ENCODE data around the gene ETFA.
"Not testable (repeated sequence)": the region's sequence is repeated elsewhere in the genome, so short reads cannot be mapped to it uniquely, and the experiment has no call there.

The ETFA gene

DNA sequence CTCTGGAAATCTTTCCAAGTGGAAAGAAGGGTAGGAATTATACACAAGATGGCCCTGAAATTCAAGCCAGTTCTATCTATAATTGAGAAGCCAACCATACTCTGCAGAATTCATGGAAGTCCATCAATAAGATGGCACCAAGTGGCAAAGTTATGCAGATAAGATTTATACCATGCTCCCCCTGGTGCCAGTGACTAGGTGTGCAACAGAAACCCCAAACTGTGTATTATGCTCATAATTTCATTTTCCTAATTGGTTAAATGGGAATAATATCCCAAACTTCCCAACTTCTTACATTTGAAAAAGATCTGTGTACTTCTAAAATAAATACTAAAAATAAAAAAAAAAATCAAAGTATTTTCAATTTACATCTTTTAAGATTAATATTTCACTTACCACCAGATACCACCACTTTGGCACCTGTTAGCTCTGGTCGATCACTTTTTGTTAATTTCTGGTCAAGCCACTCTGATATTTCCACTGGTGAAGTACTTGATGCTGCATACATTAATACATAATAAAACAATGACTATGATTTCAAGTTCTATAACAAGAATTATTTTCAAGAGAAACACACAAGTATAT, 25.9 kb downstream of the ETFA start:
- DNase-seq (ENCODE audit: insufficient read length, low spot score) (peak; percentile 20), FAIRE-seq (no peak)

- DNase-seq (ENCODE audit: insufficient read length, low spot score) (no peak), FAIRE-seq (no peak)
Observed at GRCh38 chr15:76282465-76282864, 28.8 kb downstream of the ETFA start.

DNA sequence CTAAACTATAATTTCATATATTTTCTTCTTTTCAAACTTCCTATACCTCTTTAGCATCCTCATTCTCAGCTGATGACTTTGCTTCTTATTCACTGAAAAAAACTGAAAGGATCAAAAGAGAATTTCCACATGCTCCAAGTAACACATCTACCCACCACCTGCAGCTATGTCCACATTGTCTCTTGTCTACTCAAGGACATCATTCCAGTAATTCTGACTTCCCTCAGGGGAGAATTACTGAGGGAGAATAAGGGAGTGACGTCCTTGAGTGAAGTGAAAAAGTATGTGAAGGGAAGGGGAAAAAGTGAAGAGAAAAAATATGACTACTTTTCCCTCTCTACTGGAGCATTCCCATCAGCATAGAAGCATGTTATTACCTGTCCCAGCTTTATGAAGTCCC, 32.6 kb downstream of the ETFA start:
- DNase-seq (ENCODE audit: insufficient read length, low spot score) (no peak), FAIRE-seq (no peak)

GRCh38 chr15:76274821-76275220, 36.4 kb downstream of the ETFA start:
- FAIRE-seq (no peak), DNase-seq (ENCODE audit: insufficient read length, low spot score) (no peak)

- FAIRE-seq (no peak), DNase-seq (ENCODE audit: insufficient read length, low spot score) (no peak)
Observed at GRCh38 chr15:76274226-76274625, 37.0 kb downstream of the ETFA start.

GRCh38 chr15:76270876-76271275, 40.4 kb downstream of the ETFA start:
- no peak for FAIRE-seq
- no peak for DNase-seq (ENCODE audit: insufficient read length, low spot score)

DNA sequence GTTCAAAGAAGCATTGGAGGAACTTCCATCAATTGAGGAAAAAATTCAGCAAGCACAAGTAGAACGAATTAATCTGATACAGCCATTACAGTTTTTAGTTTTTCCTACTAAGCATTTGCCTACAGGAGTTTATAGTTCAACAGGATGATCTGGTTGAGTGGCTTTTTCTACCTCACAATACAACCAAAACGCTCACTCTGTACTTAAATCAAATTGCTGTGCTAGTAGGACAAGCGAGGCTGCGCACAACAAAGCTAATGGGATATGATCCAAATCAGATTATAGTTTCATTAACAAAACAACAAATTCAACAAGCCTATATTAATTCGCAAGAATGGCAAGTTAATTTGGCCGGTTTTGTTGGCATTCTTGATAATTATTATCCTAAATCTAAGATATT, 44.2 kb downstream of the ETFA start:
- DNase-seq (ENCODE audit: insufficient read length, low spot score) (no peak), FAIRE-seq (no peak)

- not testable (repeated sequence) for FAIRE-seq; DNase-seq (ENCODE audit: insufficient read length, low spot score)
Observed at GRCh38 chr15:76265769-76266168, 45.5 kb downstream of the ETFA start.

DNA sequence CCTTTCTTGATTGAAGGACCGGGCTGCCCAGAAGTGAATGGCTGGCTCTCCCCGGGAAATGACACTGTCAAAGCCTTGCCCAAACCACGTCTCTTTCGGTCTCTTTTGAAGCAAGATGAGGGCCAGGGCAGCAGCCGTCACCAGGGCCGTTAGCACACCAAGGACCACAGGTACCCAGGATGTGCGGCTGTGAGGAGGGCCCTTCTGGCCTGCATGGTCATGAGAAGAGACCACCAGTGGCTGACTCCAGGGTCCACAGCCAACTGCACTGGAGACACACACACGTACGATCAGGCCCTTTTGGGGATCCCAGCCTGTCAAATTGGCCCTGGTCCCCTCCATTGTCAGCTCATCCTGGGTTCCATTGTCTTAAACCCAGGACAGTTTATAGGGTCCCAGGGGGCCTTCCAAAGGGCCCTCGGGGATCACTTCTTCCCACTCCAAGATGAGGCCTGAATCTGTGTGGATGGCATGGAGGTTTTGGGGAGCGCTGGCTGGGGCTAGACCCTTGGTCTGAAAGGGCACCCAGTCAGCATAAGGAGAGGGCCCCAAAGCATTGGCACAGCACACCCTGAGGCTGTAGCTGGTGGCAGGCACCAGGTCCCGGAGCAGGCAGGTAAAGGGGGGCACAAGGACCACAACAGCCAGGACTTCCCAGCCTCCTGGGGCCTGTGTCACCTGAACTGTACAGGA, 50.9 kb downstream of the ETFA start:
- FAIRE-seq = no peak
- no peak for DNase-seq (ENCODE audit: insufficient read length, low spot score)

DNA sequence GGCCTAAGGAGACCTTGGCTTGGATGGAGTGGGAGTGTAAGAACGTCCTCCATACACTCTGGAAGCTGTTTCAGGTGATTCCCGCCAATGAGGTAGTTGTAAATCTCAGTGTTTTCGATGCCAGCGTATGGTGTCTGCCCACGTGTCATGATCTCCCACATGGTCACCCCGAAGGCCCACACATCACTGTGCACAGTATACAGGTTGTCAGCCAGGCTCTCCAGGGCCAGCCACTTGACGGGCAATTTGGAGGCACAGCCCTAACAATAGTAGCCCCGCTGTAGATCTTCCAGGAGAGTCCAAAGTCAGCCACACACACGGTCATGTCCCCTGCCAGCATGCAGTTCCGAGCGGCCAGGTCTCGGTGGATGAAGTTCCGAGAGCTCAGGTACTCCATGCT, 51.9 kb downstream of the ETFA start:
- DNase-seq (ENCODE audit: insufficient read length, low spot score) (no peak), FAIRE-seq (no peak)

DNA sequence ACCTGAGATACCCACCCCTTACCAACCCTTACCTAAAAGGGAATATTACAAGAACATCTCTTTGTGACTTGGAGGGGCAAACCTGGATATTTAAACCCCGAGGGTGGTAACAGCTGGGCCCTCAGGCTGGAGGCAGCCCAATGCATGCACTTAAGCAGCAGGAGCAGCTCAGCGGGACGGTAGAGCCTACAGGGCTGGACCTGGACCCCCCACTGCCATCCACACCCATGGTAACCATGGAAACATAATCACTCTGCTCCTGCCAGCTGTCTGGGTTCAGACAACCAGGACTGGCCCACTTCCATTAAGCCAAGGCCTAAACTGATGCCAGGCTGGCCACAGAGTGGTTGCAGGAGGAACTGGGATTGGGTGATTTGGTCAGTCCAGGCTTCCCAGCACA, 52.8 kb downstream of the ETFA start:
- DNase-seq (ENCODE audit: insufficient read length, low spot score) = no peak
- no peak for FAIRE-seq

DNA sequence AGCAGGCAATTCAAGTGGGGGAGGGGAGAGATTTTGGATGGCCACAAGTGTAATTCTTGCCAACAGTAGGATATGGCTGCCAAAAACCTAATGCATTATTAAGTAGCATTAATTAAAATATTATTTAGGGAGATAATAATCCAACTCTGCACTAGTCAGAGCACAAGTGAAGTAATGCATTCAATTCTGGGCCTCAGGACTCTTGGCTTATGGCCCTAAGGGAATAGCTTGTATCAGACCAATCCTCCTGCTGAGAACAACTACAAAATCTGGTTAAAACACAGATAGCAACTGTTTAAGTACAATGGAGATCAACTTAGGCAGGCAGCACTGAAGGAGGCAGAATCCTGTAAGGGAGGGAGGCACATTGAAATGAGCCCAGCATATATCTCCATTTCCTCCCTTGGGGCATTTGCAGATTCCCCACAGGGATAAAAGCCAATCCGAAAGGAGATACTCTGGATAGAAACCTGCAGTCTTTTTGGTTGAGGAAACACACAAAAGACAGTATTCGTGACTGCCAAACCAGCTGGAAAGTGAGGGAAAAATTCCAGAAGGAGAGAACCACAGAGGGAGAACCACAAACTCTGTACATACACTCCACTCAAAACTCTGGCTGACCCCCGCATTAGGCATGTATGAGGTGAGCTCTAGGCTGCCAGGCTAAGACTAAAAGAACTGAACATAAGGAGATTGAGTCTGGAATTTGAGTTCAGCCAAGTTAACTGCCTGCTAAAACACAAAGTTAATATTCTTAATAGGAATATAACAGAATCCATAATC, 57.4 kb downstream of the ETFA start:
- DNase-seq (ENCODE audit: insufficient read length, low spot score) (no peak), FAIRE-seq (no peak)

- no peak for FAIRE-seq
- DNase-seq (ENCODE audit: insufficient read length, low spot score) = no peak
Observed at GRCh38 chr15:76252249-76252648, 59.0 kb downstream of the ETFA start.

GRCh38 chr15:76251717-76252116, 59.6 kb downstream of the ETFA start:
- no peak for FAIRE-seq
- DNase-seq (ENCODE audit: insufficient read length, low spot score) = no peak

- DNase-seq (ENCODE audit: insufficient read length, low spot score) (no peak), FAIRE-seq (no peak)
Observed at GRCh38 chr15:76245072-76245610, 66.1 kb downstream of the ETFA start.

GRCh38 chr15:76239786-76240185, 71.5 kb downstream of the ETFA start:
- no peak for FAIRE-seq
- no peak for DNase-seq (ENCODE audit: insufficient read length, low spot score)

DNA sequence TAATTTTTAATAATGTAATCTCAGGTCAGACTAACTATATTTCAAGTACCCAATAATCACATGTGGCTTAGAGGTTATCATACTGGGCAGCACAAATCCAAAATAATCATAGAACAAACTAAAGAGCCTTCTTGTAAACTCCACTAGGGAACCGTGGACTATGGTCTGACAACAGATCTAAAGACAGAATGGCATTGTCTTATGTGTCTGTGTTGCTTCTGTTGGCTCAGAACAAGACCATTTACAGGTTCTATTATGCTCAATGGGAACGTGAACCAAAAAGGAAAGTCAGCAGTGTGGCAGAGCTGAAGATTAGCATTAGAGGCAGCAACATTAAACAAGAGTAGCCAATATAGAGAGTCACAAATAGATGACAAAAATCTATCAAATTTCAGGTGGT, 74.9 kb downstream of the ETFA start:
- FAIRE-seq = no peak
- no peak for DNase-seq (ENCODE audit: insufficient read length, low spot score)

DNA sequence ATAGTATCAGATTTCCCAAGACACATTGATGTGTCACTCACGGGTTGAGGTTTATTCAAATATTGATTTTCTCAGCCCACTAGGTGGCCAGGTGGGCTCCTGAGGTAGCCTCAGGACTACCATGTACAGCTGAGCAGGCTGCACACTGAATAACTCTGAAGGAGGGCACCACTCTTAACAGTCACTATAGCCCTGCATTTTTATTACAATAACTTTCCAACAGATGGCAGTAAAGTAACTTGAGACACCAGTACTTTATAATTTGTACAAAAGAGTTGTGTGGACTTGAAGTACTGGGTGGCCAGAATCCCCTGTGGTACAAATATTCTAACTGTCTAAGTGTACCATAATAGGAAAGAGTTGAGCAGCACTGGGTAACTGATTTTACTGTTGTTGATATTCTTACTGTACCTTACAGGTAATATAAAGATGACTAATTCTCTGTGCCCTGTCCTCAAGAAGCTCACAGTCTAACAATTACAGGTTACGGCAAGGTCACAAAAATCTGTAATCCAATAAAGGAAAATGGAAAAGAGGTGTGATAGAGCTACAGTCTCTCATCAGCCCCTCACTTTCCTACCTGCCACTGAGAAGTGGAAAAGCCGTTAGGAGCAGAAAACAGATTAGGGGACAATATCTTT, 76.0 kb downstream of the ETFA start:
- peak; percentile 40 for DNase-seq (ENCODE audit: insufficient read length, low spot score)

DNA sequence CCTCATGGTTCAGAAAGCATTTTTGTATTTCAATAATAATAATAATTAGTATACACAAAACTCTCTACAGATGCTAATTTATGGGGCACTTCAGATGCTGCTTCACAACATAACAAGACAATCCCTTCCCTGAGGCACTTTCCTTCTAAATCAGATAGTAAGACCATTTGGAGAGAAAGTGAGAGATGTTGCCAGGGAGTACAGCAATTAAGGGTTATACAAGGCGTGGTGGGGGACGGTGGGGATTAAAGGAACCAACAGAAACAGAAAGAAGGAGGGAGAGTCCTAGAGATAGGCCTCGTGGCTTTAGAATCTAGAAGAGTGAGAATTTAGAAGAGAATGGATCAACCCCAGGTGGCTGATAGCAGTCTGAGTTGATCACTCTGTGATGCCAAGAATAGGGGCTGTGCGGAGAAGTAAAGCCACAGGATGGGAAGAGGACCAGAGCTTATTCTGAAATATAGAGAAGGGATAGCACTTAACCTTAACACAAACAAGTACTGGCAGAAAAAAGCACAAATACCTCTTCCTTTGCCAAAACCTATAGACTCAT, 76.9 kb downstream of the ETFA start:
- FAIRE-seq = no peak
- DNase-seq (ENCODE audit: insufficient read length, low spot score) = no peak

More for the DNA sequence above, 76.0 kb downstream of the ETFA start:
- FAIRE-seq = peak; percentile 4

DNA sequence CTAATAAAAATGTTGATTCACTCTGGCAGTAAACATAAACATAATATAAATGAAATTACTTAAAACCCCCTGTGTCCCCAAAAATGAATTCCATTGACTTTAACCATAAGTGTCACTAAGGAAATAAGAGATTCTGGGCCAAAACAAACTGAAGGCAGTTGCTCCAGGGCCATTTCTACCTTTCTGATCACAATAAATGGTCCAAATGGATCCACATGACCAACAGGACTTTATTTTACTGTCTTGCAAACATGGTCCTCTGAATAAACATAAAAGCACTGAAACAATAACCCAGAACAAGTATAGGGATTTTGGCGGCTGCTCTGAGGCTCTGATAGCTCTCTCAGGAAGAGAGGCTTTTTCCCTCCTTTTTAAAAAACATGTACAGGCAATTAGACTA, 77.3 kb downstream of the ETFA start:
- DNase-seq (ENCODE audit: insufficient read length, low spot score) = no peak
- no peak for FAIRE-seq

DNA sequence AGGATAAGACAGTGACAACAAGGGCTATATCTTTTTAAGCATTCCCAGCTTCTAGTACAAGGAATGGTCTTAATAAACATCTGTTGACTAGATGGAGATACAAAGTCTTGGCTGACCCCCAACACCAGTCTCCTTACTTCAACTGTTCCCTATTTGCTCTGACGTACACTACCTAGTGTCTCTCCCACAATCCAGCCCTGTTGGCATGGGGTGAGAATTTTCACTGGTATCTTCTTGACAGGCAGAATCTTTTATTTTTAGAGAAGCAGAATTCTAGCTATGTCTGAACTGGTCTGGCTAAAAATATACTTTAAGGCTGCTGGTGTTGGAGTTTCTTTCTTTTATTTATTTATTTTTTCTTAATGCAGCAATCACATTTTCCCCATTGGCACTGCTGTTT, 82.0 kb downstream of the ETFA start:
- DNase-seq (ENCODE audit: insufficient read length, low spot score) = no peak
- FAIRE-seq = no peak
